ENCODE measurements around the gene SMAD7.

DNA sequence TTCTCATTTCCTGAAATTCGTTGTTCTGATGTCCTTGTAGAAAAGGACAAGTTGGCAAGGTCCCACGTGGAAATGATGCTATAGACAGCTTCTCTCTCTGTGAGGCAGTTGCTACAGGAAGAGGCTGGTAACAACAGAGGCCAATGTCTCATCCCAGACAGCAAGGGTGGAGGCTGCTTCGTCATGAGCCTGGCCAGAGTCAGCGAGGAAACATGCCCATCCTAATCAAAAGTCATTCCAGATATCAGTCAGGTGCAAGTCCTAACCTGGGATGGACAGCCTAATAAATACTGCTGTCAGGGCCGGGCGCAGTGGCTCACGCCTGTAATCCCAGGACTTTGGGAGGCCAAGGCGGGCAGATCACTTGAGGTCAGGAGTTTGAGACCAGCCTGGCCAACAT lies 6.4 kb upstream of the SMAD7 start:
- TF ChIP-seq EZH2phosphoT487 (IDR thresholded peaks at IDR 0.05; ENCODE audit: insufficient read depth, low read depth): no peak
- no peak for TF ChIP-seq EZH2 (IDR thresholded peaks at IDR 0.05; ENCODE audit: insufficient read depth, poor library complexity, severe bottlenecking)

All from GM23248 (cell line).